GM18858 (cell line): ENCODE results near the gene CYP11A1.

Source experiments
- ATAC-seq: cut with Tn5 transposase; IDR thresholded peaks from one replicate; pipeline ENCODE4 v1.9.1; 2021; ENCODE audit not compliant: unreplicated experiment

CYP11A1 gene

DNA sequence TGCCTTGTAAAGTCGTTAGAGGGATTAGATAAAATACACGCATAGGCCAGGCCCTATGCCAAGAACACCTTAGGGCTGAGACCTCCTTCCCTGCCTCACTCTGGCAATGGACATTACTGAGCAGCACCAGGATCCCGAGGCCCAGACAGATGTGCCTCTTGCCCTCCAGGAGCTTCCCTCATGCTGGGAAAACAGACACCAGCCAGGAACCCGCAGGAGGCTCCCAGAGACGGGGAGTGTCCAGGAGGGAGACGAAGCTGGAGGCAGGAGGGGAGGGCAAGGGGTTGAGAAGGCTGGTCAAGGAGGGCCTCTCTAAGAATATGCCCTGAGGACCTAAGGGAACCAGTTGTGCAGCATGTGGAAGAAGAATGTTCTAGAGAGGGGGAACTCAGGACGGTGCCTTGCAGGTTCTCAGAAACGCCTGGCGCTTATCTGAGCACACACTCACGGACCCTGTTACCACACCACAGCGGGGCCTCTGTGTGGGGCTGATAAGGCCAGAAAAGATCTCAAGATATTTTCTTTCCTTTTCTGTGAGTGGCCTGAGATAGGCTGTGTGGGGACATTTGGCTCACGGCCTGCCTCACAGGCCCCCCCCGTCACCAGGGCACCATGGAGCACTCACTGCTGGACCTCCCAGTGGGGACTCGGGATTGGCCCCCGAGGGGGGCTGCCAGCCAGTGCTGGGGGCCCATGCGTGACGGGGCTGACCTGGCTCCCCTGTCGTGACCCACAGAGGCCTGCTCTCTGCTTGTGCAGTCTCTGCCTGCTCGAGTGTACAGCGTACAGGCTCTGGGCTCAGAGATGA, 22.0 kb upstream of the CYP11A1 start:
- no peak for ATAC-seq

- ATAC-seq: no peak
These were observed 21.0 kb upstream of the CYP11A1 start for GRCh38 chr15:74388363-74388951.

GRCh38 chr15:74387621-74388362, 20.3 kb upstream of the CYP11A1 start:
- ATAC-seq: no peak

- ATAC-seq: no peak
These were observed 19.7 kb upstream of the CYP11A1 start for GRCh38 chr15:74387141-74387541.

GRCh38 chr15:74386496-74387140, 19.2 kb upstream of the CYP11A1 start:
- no peak for ATAC-seq

- ATAC-seq: no peak
These were observed 18.3 kb upstream of the CYP11A1 start for GRCh38 chr15:74385733-74386132.

DNA sequence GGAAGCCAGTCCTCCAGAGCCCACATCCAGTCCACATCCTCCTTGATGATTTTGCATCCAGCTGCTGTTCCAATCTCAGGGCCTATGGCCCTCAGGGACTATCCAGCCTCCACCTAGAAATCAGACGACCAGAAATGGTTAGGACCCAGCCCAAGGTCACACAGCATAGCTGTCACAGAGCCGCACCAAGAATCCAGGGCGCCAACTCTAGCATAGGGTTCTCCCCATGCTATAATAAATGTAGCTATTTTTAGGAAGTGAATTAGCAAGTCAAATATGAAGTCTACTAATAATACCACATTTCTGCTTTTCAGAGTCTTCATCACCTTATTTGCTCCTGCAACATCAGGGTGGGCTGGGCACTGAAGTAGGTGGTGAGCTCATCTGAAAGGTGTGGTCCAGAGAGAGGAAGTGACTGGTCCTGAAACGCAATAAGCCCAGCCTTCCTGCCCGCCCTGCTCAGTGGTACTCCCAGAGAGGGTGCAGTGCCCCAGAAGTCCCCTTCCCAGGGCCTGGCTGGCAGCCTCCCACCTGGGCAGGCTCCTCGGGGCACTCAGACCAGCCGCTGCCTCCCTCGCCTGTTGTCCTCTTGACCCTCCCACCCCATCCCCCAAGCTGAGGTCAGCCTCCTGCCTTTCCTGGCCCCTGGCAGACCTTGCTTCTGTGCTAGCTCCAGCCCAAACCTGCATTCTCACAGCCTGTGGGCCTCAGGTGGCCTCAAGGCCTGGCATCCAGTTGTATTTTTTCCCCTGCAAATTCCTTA, 17.6 kb upstream of the CYP11A1 start:
- ATAC-seq: peak; percentile 43

GRCh38 chr15:74384566-74384880, 17.1 kb upstream of the CYP11A1 start:
- ATAC-seq: no peak

GRCh38 chr15:74383695-74384565, 16.5 kb upstream of the CYP11A1 start:
- peak; percentile 48 for ATAC-seq

DNA sequence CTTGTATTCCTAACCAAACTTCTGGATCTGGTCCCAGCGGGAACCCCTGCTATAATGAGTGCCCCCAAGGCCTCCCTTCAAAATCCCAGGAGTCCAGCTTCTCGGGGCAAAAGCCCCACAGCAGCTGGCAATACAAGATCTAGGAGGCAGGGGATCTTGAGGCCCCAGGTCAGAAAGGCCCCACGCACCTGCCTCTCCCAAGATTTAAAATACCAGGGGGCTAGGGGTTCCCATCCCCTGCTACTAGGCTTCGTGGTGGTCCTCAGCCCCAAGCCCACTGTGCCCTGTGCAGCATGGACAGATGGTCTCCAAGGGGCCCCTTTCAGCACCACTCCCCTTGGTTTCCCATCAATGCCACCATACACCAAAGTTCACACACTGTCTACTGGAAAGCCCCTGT, 15.8 kb upstream of the CYP11A1 start:
- no peak for ATAC-seq

- no peak for ATAC-seq
These were observed 14.8 kb upstream of the CYP11A1 start for GRCh38 chr15:74382004-74382816.

DNA sequence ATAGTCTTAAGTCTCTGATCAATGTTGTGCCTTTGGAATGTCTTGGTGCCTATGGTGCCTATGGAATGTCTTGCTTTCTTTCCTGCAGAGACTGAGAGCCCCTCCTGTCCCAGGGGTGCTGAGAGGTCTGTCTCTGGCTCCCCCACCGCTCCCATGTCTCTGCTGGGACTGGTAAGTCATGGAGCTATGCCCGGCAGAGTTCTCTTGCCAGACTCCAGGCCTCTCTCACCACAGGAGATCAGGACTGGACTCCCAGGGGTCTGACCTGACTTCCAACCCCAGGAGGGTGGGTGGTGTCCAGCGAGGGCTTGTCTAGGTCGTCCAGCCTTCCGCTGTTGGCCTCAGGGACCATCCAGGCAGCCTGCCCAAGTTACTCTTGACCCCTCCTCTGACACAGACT, 14.0 kb upstream of the CYP11A1 start:
- ATAC-seq: no peak

DNA sequence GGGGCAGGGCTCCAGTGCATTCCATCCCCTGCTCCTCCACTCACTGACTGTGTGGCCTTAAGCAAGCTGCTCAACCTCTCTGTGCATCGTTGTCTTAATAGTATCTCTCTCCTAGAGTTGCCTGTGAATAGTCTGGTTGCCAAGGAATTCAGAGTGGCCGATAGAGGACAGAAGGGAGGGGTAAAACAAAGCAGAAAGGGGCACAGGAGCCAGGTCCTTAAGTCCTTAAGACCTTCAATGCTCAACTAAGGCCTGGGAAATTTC, 13.7 kb upstream of the CYP11A1 start:
- ATAC-seq: no peak

- no peak for ATAC-seq
These were observed 13.1 kb upstream of the CYP11A1 start for GRCh38 chr15:74380361-74381189.

- ATAC-seq: no peak
These were observed 11.4 kb upstream of the CYP11A1 start for GRCh38 chr15:74378848-74379247.

- ATAC-seq: no peak
These were observed 10.7 kb upstream of the CYP11A1 start for GRCh38 chr15:74377831-74378766.

DNA sequence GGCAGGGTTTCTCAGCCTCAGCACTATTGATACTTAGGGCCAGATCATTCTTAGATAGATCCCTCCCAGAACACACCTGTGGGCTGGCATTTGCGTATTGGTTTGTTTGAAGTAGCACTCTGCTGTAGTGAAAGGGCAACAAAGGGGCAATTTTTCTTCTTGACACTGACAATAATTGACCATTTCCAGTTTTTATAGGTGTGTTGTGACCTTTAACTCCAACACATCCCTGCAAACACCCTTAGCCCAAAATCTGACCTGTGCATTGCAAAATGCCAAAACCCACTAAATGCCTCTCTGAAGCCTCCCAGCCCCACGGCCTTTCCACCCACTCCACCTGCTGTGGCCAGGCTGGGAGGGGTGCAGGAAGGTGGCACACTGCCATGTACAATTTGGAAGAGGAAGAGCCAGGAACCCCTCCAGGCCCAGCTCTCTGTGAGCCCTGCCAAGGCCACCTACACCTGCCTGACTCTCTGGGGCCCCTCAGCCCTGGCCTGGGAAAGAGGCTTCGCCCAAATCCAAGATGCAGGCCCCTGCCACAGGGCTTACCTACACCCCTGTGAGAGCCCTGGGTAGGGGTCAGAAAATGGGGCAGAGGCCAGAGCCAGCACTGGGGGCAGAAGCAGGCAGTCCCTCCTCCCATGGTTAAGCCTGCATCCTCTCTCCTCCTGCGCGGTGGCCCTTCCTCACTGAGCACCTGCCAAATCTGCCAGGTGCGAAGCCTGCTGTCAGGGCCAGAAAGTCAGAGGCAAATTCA, 9.6 kb upstream of the CYP11A1 start:
- no peak for ATAC-seq
